GM19468 (cell line): ENCODE data around the gene ARCN1.

Experiments
- ATAC-seq: cut with Tn5 transposase; IDR thresholded peaks from one replicate; pipeline ENCODE4 v1.9.1; 2021; ENCODE audit warnings: mild to moderate bottlenecking, moderate library complexity, moderate number of reproducible peaks; ENCODE audit not compliant: unreplicated experiment; ENCODE audit errors: extremely low read depth

ARCN1 gene

GRCh38 chr11:118619444-118620197 lies 47.4 kb downstream of the ARCN1 start:
- ATAC-seq, result no peak

GRCh38 chr11:118620529-118621070 lies 48.4 kb downstream of the ARCN1 start:
- no peak for ATAC-seq

- ATAC-seq, result no peak
These were observed 49.0 kb downstream of the ARCN1 start for GRCh38 chr11:118621071-118621783.

GRCh38 chr11:118621784-118622375 lies 49.7 kb downstream of the ARCN1 start:
- ATAC-seq, result no peak

- ATAC-seq, result no peak
These were observed 50.4 kb downstream of the ARCN1 start for GRCh38 chr11:118622376-118623268.

GRCh38 chr11:118623269-118623655 lies 51.1 kb downstream of the ARCN1 start:
- ATAC-seq, result no peak

GRCh38 chr11:118625036-118625690 lies 53.0 kb downstream of the ARCN1 start:
- ATAC-seq, result no peak

GRCh38 chr11:118625976-118626375 lies 53.8 kb downstream of the ARCN1 start:
- no peak for ATAC-seq

- ATAC-seq, result no peak
These were observed 55.4 kb downstream of the ARCN1 start for GRCh38 chr11:118627566-118627965.

- no peak for ATAC-seq
These were observed 55.8 kb downstream of the ARCN1 start for GRCh38 chr11:118628031-118628430.

GRCh38 chr11:118628432-118628831 lies 56.2 kb downstream of the ARCN1 start:
- ATAC-seq, result no peak

GRCh38 chr11:118628861-118629549 lies 56.8 kb downstream of the ARCN1 start:
- no peak for ATAC-seq

GRCh38 chr11:118629761-118630661 lies 57.8 kb downstream of the ARCN1 start:
- ATAC-seq, result no peak

GRCh38 chr11:118631142-118631909 lies 59.1 kb downstream of the ARCN1 start:
- ATAC-seq, result no peak

GRCh38 chr11:118632577-118633318 lies 60.5 kb downstream of the ARCN1 start:
- ATAC-seq, result no peak

GRCh38 chr11:118633319-118633690 lies 61.1 kb downstream of the ARCN1 start:
- no peak for ATAC-seq

- ATAC-seq, result no peak
These were observed 61.8 kb downstream of the ARCN1 start for GRCh38 chr11:118633979-118634378.
